DND-41 (cell line): ENCODE measurements around the gene MOK.

Experiments
- ATAC-seq: fragments of 200-7000 bp; cut with Tn5 transposase; 3 replicates; pipeline ENCODE4 v1.9.1; 2021; ENCODE audit warnings: low read depth; ENCODE audit not compliant: insufficient read depth
- DNase-seq: peaks from one replicate; pipeline ENCODE4 v3.0.0-alpha.2; 2020
- H2AFZ ChIP-seq: 2 replicates; pipeline ENCODE4 v1.6.0; 2012; ENCODE audit warnings: low read depth, low read length
- H3K27ac ChIP-seq: 2 replicates; pipeline ENCODE4 v1.5.1; 2012; ENCODE audit warnings: low read length, inconsistent platforms
- H3K27me3 ChIP-seq: fragments of 200-600 bp; sonication (generic); 2 replicates; pipeline ENCODE4 v1.6.0; 2012; ENCODE audit warnings: low read length, mild to moderate bottlenecking, inconsistent platforms; ENCODE audit not compliant: insufficient read depth, poor library complexity
- H3K36me3 ChIP-seq: 2 replicates; pipeline ENCODE4 v1.5.1; 2012; ENCODE audit warnings: low read length, inconsistent platforms; ENCODE audit not compliant: insufficient read depth
- H3K4me1 ChIP-seq: 2 replicates; pipeline ENCODE4 v1.5.1; 2012; ENCODE audit warnings: mild to moderate bottlenecking, low read length; ENCODE audit not compliant: insufficient read depth
- H3K4me2 ChIP-seq: 2 replicates; pipeline ENCODE4 v1.6.0; 2012; ENCODE audit warnings: mild to moderate bottlenecking, moderate library complexity, low read length, inconsistent platforms; ENCODE audit not compliant: insufficient read depth
- H3K4me3 ChIP-seq, 2 experiments: fragments of 200-600 bp in 1 of 2; shearing (Covaris generic) in 1 of 2; 2 replicates each; pipeline ENCODE4 v1.5.1; 2012 to 2016; ENCODE audit warnings: inconsistent platforms in 2 of 2, low read length in 2 of 2, mild to moderate bottlenecking in 2 of 2, low read depth in 1 of 2, moderate library complexity in 1 of 2
- H3K79me2 ChIP-seq: 2 replicates; pipeline ENCODE4 v1.6.0; 2012; ENCODE audit warnings: low read length, inconsistent platforms; ENCODE audit not compliant: insufficient read depth
- H3K9ac ChIP-seq: 2 replicates; pipeline ENCODE4 v1.6.0; 2012; ENCODE audit warnings: low read depth, mild to moderate bottlenecking, inconsistent platforms, low read length, moderate library complexity
- H3K9me3 ChIP-seq: 2 replicates; pipeline ENCODE4 v1.5.1; 2012; ENCODE audit warnings: low read length, moderate library complexity, mild to moderate bottlenecking, inconsistent platforms; ENCODE audit not compliant: insufficient read depth, severe bottlenecking
- H4K20me1 ChIP-seq: 2 replicates; pipeline ENCODE4 v1.6.0; 2012; ENCODE audit warnings: low read length; ENCODE audit not compliant: insufficient read depth
- EZH2 ChIP-seq: IDR thresholded peaks from 3 replicates; pipeline ENCODE4 v1.6.1; 2012; ENCODE audit warnings: borderline replicate concordance, low read depth, mild to moderate bottlenecking, moderate library complexity, low read length, inconsistent platforms; ENCODE audit not compliant: severe bottlenecking
- TF ChIP-seq, protein P1 (sequence below): IDR thresholded peaks from 2 replicates; pipeline ENCODE4 v1.5.1; 2012; ENCODE audit warnings: borderline replicate concordance, low read length, moderate library complexity, mild to moderate bottlenecking; ENCODE audit not compliant: poor library complexity, severe bottlenecking; ENCODE audit errors: extremely low read depth

MOK gene

DNA sequence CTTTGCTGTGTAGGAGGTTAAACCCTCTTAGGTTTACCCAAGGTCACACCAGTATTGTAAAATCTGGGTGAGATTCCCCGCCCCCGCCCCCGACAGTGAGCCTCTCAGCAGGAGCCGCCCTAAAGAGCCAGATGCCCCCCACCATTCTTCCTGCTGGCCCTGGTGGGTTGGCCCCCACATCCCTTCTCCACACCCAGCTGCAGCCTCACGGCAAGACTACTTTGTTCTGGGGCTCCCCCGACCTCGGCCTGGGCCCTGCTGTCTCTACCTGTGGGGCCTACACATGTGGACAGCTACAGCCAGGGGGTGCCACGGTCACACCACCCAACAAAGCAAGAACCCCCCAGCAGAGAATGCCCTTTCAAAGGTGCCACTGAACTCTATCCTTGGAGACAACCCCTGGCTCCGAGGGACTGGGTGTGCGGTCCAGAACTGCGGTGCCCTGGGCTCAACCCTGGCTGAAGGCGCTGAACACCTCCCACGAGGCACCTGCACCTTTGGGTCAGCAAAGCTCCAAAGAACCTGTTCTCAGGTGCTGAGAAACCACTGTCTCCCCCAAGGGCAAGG is 82.9 kb downstream of the MOK start:
- H3K27me3 ChIP-seq: no peaks in the 10 kb centered on the region
- DNase-seq (no peak), ATAC-seq (no peak)
- H2AFZ ChIP-seq: no peak overlapping the region
- no peaks in the 10 kb centered on the region for H3K9me3 ChIP-seq
- no peak overlapping the region for H3K27ac ChIP-seq
- no peak overlapping the region for H3K9ac ChIP-seq
- H3K79me2 ChIP-seq: peaks cover 6% of the 10 kb centered on the region; the same call in 1 of the 2 replicates
- H3K4me1 ChIP-seq: no peaks in the 10 kb centered on the region
- no peak overlapping the region for H3K4me2 ChIP-seq
- H4K20me1 ChIP-seq: peaks cover 22% of the 10 kb centered on the region
- no peak overlapping the region for H3K4me3 ChIP-seq
- H3K36me3 ChIP-seq: peaks cover 13% of the 10 kb centered on the region
- TF ChIP-seq EZH2: no peak
- TF ChIP-seq, protein P1, sequence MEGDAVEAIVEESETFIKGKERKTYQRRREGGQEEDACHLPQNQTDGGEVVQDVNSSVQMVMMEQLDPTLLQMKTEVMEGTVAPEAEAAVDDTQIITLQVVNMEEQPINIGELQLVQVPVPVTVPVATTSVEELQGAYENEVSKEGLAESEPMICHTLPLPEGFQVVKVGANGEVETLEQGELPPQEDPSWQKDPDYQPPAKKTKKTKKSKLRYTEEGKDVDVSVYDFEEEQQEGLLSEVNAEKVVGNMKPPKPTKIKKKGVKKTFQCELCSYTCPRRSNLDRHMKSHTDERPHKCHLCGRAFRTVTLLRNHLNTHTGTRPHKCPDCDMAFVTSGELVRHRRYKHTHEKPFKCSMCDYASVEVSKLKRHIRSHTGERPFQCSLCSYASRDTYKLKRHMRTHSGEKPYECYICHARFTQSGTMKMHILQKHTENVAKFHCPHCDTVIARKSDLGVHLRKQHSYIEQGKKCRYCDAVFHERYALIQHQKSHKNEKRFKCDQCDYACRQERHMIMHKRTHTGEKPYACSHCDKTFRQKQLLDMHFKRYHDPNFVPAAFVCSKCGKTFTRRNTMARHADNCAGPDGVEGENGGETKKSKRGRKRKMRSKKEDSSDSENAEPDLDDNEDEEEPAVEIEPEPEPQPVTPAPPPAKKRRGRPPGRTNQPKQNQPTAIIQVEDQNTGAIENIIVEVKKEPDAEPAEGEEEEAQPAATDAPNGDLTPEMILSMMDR: no peak

DNA sequence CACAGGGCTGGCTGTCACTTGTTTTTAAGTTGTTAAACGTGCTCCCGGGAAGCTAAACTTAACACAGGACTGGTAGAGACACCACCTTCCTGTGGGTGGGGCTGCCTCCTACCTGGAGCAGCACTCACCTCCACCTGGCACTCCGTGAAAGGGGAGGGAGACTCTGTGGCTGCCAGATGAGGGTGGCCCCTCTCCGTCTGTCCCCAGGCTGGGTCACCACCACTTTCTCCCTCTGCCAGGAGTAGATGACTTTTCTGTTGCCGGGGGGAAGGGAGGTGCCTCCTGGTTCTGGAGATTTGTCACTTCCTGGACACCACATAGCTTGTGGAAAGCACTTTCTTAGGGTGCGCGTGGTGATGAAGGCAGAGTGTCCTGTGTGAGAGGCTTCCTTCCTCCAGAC is 83.9 kb downstream of the MOK start:
- no peak for DNase-seq
- no peak overlapping the region for H2AFZ ChIP-seq

DNA sequence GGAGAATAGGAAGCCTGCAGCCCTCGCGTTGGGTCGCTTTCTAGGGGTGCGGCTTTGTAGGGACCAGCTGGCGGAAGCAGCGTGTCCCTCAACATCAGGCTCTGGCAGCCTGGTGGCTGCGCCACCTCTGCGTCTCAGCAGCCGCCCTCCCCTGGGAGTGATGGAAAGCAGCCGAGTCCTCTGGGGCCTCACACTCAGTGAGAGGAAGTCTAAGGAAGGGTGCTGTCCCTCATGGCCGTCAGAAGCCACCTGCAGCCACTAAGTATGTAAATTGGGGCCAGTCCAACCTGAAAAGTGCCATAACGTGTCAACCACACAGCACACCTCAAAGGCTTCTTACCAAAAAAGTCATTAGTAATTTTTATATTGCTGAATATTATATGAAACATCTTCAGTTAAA is 84.9 kb downstream of the MOK start:
- DNase-seq (no peak), ATAC-seq (no peak)
- H3K4me3 ChIP-seq: no peak overlapping the region
- no peak for TF ChIP-seq EZH2
- TF ChIP-seq, protein P1: no peak
- H3K27ac ChIP-seq: no peak overlapping the region
- H4K20me1 ChIP-seq: peaks cover 39% of the 10 kb centered on the region
- H3K9me3 ChIP-seq: no peaks in the 10 kb centered on the region
- no peaks in the 10 kb centered on the region for H3K4me1 ChIP-seq
- H3K27me3 ChIP-seq: no peaks in the 10 kb centered on the region
- peaks cover 17% of the 10 kb centered on the region; the same call in 1 of the 2 replicates for H3K79me2 ChIP-seq
- H2AFZ ChIP-seq: no peak overlapping the region
- H3K4me2 ChIP-seq: no peak overlapping the region
- H3K9ac ChIP-seq: no peak overlapping the region
- peaks cover 18% of the 10 kb centered on the region for H3K36me3 ChIP-seq

More for the DNA sequence above, 83.9 kb downstream of the MOK start:
- no peak for ATAC-seq
- no peak for TF ChIP-seq EZH2
- TF ChIP-seq, protein P1: no peak
- H3K4me3 ChIP-seq: no peak overlapping the region
- no peaks in the 10 kb centered on the region for H3K9me3 ChIP-seq
- H4K20me1 ChIP-seq: peaks cover 29% of the 10 kb centered on the region
- H3K4me1 ChIP-seq: no peaks in the 10 kb centered on the region
- no peak overlapping the region for H3K9ac ChIP-seq
- no peak overlapping the region for H3K27ac ChIP-seq
- no peak overlapping the region for H3K4me2 ChIP-seq
- H3K27me3 ChIP-seq: no peaks in the 10 kb centered on the region
- H3K36me3 ChIP-seq: peaks cover 13% of the 10 kb centered on the region
- peaks cover 8% of the 10 kb centered on the region; the same call in 1 of the 2 replicates for H3K79me2 ChIP-seq
